HG03108 (cell line): Measurements from ENCODE around the gene NOL3.

Experiments used
- ATAC-seq: cut with Tn5 transposase; IDR thresholded peaks from one replicate; pipeline ENCODE4 v1.9.1; 2021; ENCODE audit warnings: moderate library complexity; ENCODE audit not compliant: unreplicated experiment

Gene NOL3

DNA sequence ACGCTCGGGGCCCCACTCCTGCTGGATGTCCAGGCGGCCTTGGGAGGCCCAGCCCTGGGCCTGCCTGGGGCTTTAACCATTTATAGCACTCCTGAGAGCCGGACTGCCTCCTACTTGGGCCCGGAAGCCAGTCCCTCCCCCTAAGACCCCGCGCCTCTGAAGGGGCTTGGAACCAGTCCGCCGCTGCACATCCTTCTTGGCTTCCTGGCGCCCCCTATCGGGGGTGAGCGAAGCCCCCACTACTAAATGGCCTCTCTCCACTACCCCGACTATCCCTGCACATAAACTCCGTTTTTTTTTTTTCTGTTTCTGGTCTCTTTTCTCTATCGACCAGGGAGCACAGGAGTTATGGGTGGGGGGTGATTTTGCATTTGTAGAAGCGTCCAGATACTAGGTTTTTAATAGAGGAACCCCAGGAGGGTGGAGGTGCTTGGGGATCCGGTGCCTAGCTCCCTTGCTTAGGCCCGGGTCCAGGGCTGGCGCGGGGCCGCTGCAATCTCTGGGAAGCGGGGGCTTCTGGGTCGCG, 633 bp upstream of the NOL3 start:
- ATAC-seq, result peak; percentile 1

DNA sequence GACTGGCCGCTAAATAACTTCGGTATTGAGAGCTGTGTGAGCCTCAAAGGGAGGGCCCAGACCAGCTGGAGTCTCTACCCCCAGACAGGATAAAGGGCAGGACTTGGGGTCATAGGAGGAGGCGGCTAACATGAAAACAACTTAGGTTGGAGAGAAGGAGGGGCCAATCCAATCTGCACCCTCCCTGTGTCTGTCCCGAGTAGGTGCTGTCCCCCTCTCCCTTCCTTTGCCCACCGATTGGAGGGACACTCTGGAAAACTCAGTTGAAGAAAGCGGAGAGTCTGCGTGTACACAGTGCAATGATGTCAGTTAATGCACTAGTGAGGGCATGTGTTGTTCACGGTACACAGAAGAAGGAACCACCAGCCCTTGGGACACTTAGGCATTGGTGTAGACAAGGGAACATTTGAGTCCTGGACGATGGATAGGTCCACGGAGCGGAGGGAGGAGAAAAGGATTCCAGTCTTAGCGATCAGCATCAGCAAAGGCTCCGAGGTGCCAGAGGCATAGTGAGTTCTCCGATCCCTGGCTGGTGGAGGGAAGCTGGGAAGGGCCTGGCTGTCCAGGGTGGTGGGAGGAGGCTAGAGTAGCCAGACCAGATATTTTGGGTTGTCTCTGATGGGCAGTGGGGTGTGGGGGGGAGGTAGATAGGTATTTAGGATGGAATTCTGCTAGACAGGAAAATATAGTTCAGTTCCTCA, 761 bp downstream of the NOL3 start:
- no peak for ATAC-seq

DNA sequence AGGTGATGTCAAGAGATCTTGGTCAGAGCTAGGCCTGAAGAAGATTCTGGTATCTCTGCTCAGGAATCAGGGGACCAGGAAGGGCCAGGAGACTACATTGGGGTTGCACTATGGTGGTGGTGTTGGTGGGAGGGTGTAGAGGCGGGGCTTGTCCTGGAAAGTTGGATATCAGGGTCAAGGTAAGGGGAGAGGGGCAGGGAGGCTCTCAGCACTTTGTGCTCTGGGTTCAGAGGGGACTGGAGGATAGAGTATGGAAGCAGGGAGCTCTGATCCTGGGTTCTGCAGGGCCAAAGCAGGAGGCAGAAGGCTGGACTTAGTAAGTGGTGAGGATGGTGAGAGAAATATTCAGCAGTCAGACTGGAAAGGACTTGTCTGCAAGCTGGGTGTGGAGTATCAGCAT, 3.0 kb downstream of the NOL3 start:
- no peak for ATAC-seq

DNA sequence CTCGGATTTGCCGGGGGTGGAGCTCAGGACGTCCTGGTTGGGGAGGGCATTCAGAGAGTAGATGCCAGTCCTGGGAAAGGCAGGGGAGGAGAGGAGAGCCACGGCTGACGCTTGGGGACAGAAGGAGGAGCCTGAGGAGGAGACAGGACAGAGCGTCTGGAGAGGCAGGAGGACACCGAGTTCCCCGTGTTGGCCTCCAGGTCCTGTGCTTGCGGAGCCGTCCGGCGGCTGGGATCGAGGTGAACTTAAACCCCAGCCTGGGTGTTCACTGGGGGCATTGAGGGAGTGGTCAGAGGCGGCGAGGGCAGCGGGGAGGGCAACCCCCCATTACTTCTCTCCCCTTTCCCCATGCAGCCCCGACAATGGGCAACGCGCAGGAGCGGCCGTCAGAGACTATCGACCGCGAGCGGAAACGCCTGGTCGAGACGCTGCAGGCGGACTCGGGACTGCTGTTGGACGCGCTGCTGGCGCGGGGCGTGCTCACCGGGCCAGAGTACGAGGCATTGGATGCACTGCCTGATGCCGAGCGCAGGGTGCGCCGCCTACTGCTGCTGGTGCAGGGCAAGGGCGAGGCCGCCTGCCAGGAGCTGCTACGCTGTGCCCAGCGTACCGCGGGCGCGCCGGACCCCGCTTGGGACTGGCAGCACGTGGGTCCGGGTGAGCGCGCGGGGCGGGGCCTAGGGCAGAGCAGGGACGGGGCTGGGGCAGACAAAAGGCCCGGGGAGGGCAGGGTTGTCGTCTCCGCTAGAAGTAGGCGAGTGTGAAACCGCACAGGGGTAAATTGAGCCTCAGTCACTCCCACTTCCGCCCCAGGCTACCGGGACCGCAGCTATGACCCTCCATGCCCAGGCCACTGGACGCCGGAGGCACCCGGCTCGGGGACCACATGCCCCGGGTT, 3.7 kb downstream of the NOL3 start:
- peak; percentile 38 for ATAC-seq

DNA sequence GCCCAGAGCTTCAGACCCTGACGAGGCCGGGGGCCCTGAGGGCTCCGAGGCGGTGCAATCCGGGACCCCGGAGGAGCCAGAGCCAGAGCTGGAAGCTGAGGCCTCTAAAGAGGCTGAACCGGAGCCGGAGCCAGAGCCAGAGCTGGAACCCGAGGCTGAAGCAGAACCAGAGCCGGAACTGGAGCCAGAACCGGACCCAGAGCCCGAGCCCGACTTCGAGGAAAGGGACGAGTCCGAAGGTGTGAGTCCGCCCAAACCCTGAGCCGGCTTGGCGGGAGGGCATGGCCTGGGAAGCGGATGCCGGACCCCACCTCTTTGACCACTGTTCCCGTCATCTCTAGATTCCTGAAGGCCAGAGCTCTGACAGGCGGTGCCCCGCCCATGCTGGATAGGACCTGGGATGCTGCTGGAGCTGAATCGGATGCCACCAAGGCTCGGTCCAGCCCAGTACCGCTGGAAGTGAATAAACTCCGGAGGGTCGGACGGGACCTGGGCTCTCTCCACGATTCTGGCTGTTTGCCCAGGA, 4.4 kb downstream of the NOL3 start:
- no peak for ATAC-seq

DNA sequence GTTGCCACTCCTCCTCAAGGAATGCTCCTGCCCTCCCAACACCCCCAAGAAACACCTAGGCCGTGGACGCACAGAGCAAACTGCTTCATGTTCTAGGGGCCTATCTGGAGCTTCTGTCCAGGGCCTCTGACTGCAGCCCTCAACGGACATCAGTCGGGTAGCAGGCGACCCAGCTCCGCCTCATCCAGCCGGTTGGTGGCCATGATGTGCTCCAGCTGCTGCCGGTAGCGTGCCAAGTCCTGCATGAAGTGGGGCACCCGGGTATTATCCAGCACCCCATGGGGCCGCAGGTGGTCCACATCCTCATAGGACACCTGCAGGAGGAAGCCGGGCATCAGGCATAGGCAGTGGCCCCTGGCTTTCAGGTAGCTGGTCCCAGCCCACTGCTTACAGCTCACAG, 6.3 kb downstream of the NOL3 start:
- no peak for ATAC-seq

DNA sequence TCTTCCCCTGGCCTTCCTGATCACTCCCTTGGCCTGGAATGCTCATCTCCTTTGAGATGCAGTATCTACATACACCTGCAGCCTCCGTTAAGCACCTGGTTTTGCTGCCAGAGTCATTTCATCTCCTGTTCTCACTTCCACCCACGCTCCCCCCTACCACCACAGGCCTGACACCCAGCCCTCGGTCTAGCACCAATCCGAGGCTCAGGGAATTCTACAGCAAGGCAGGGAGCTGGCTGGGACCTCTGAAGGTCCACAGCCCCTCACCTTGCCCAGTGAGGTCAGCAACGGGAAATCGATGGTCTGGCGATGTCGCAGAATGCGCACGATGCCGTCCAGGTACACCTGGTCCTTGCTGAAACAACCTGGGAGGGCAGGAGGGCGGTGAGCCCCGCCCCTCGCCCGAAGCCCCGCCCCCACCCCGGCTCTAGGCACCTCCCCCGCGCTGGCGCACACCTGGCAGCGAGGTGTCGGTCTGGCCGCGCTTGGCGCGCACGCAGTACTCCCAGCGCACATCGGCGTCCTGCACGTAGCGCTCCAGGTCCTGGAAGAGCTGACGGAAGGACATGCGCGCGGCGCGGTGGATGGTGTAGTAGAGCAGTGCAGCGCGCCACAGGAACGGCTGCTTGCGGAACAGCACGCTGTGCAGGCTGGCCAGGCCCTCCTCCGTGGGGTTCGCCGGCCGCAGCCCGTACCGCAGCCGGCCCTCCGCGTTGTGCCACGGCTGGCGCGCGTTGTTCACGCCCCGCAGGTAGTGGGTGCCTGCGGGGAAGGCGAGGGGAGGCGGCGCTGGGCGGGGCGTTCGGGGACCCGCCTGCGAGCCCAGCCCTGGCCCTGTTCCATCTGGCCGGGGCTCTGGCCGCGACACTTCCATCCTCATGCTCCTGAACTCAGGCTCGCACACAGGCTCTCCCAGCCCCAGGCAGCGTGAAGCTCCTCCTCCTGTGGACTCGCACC, 7.7 kb downstream of the NOL3 start:
- no peak for ATAC-seq

DNA sequence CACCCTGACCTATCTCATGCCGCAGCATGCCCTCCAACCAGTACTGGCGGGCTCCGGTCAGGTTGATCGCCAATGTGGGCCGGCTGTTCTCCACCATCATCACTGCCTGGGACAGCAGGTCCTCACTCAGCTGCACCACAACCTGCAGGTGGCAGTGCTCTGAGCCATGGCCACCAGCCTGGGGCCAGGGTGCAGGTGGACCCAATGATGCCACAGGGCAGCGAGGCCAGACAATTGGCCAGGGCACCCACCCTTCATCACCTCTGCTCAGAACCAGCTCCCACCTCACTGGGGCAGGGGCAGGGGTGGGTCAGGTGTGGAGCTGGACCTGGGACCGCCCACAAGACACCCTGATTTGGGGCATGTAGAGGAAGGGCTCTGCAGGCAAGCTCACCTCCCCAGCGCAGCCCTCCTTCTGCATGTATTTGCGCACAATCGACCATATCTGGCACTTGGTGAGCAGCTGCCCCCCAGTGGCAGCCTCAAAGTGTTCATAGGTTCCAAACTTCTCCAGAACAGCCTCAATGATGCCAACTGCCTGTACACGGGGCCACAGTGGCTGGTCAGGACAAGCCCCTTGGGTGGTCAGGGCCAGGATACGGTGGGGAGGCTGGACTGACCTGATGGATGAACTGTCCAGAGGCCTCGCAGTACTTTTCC, 9.2 kb downstream of the NOL3 start:
- ATAC-seq, result no peak

DNA sequence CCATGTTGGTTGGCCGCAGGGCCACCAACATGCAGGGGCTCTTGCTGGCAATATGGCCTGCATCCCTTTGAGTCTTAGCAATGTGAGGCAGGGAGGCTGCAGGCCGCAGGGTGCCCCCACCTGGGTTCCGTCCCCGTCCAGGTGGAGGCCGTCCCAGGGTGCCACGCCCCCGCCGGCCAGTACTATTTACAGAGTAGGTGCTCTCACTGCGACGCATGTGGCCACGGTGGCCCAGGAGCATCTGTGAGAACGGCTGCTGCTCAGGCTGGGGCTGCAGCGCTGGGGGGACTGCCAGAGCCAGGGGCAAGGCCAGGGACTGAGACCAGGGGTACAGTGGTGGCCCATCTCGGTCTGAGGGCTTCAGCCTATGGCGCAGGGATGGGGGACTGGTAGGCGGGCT, 9.8 kb downstream of the NOL3 start:
- no peak for ATAC-seq

DNA sequence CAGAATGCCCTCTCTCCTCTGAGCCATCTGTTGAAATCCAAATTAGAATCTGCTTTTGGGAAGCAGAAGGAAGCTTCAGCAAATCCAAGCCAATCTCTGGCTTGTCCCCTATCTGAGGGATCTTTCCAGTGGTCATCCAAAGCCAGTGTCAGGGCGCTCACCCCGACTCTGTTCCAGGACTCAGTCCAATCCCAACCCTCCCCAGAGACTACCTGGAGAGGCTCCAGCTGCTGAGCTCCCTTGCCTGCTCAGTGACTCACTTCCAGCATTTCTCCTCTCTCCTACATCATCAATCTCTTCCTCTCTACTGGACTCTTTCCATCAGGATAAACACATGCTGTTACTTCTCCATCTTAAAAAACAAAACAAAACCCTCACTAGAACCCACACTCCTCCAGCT, 11.0 kb downstream of the NOL3 start:
- no peak for ATAC-seq

DNA sequence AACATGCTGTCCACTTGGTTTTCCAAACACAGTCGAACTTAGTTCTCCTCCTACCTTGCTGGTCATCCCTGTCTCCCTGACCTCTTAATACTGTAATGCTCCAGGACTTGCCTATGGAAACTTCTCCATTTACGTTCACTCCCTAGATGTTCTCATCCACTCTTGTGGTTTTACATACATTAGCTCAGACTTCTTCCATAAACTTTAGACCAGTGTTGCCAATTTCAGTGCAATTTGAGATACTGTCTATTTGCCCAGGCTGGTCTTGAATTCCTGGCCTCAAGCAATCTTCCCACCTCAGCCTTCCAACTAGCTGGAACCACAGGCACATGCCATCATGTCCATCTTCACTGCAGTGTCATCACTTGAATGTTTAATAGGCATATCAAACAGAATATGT, 11.9 kb downstream of the NOL3 start:
- no peak for ATAC-seq

DNA sequence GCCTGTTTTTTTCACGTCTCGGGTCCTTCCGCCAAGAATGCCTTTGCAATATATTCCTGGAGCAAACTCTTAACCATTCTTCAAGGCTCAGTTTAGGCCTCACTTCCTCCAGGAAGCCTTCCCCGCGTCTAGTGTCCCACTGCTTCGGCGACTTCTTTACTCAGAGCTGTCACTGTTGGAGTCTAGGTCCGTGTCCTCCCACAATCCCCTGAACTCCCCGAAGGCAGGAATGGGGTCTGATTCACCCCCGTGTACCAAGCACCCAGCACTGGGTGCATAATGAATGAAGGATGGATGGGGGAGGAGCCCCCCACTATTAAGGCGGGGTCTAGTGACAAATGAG, 12.9 kb downstream of the NOL3 start:
- no peak for ATAC-seq

DNA sequence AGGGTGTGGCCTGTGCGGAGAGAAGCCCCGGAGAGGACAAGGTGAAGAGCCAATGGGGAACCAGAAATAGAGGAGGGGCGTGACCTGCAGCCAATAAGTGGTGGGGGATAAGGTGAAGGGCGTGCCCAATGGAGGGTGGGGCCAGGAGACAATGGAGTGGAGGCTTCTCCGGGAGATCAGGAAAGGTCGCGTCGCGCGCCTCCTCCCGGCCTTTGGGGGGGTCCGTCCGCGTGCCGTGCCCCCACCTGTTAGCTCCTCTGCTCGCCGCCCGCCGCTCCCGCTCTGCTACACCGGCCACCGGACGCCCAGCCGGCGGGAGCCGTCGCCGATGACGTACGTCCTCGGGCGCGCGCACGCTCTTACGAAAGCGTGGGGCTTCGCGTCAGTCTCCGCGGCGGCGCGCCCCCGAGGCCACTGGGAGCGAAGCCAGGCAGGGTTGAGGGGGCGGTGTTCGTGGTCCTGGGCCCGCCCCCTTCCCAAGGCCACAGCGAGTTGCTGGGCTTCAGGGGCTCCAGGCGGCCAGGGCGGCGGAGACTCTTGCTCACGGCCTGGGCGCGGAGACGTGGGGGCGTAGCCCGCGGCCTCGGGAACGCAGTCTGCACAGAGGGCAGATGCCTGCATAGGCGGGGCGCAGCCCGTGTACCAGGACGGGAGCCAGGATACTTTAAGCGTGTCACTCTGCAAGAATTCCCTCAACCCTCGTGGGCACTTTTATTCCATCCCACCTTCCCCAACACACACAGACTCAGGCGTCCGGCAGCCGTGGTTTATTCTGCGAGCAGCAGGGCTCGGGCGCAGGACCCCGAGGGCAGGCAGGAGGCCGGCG, 13.5 kb downstream of the NOL3 start, which contains the start of gene MATCAP1:
Gene MATCAP1, minus strand, starts transcription at position 337 of the 826 bp plus-strand sequence. CDS start 3,353 bp downstream, outside the sequence.
- peak; percentile 90 for ATAC-seq

DNA sequence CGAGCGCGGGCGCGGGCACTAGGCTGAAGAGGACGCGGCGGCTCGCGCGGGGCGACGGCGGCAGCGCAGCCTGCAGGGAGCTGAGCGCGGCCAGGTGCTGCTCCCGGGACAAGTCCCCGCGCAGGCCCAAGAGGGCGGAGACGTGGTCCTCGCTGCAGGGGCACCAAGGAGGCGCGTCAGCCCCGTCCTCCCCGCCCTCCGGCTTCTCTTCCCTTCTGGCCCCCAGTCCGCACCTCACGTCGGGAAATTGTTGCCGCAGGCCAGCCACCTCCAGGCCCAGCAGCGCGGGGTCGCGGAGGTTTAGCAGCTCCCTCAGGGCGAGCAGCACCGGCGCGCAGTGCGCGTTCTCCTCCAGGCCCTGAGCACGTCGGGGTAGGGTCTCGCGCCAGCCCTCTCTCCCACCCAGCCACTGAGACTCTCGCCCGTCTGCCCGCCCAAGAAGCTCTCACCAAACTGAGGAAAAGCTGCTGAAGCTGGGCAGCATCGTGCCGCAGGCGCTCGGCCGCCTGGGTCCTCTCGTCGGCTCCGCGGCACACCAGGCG, 14.2 kb downstream of the NOL3 start:
- ATAC-seq, result no peak

DNA sequence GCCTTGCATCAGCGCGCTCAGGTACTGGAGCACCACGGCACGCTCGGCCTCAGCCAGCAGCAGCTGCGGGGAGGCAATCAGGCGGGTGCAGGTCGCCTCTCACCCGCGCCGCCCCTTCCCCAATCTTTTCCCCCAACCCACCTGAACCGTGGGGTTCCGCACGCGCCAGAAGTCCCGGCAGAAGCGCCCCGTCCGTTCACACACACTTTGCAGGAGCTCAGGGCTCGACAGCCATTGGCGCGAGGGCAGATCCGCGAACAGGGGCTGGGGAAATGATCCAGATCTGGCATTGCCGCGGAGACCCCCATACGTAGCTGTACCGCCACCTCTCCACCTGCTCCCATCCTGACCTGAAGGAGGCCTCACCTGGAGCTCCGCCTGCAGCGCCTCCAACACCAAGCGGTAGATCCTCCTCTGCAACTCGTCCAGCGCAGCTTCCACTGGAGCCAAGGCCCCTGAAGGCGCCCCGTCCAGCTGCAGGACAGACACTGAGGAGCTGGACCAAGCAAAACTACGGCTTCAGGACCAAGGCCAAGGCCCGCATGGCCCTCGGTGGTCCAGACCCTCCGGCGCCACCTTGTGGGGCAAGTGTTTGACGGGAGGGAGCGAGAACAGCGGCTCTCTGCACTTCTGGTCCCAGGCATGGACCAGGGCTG, 14.8 kb downstream of the NOL3 start:
- ATAC-seq, result no peak

DNA sequence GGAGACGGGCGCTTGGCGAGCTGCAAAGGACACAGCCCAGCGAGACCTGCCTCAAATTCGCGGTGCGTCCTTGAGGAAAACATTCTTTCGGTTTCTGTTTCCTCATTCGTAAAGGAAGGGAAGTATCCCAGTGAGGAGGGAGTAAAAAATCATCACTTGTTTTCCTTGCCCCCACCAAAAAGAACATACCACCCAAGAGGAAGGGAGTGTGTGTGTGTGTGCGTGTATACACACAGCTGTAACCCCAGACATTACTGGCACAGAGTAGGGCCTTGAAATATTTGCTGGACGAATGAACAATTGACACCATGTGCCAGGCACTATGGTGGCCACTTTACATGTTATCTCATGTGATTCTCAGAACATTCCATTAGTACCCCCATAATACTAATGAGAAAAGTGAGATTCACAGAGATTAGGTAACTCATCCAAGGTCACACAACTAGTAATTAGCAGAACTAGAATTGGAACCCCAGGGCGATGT, 15.4 kb downstream of the NOL3 start:
- ATAC-seq, result no peak

DNA sequence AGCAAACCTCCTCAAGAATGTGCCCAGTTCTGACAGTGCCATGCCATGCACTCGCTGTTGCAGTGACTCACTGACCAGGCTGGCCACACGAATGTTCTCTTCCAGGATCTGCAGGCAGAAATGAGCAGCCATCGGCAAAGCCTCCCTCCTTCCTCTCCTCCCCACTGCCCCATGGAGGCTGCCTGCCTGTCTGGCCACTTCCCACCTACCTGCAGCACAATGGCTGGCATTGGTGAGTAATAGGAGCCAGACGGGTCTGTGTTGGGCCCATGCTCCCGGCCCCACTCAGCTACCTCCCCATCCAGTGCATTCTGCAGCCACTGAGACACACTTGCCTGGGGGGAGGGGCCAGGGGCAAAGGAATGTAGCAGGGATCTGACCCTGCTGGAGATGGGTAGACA, 16.2 kb downstream of the NOL3 start:
- no peak for ATAC-seq

DNA sequence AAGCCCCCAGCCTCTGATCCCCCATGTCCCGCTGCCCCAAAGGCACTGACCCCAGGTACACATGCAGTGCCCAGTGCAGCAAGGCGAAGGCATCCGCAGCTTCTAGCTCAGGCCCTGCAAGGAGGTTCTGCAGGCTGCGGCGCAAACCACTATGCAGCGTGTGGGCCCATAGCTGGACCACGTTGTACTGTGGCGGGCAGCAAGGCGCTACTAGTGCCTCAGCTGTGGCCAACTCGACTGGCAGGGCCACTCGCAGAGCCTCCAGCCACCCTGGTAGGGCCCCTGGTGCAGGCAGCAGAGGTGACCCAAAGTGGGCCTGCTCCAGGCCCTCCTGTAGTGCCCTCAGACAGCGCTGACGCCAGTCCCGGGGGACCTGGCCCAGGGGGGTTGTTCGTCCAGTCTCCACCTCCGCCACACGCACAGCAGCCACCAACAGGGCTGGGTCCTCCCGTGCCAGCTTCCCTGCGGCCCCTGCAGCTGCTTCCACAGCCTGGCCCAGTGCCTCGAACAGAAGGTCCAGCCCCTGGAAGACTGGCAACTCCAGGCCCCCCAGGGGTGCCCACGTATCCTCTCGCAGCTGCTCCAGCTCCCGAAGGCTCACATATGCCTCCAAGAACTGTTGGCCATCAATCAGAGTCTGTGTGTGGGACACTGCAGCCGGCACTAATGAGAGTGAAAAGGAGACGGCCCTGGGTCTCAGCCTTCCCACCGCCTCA, 17.0 kb downstream of the NOL3 start:
- ATAC-seq, result no peak
